PC-3 (cell line): ENCODE measurements around the gene ZNF407.

Source experiments
- CTCF ChIP-seq: fragments of 300-600 bp; sonication (generic); conservative IDR thresholded peaks from 2 replicates; pipeline ENCODE4 v1.5.1; 2017; ENCODE audit warnings: antibody characterized with exemption, low read depth, mild to moderate bottlenecking, low read length
- EZH2 ChIP-seq: fragments of 300-600 bp; sonication (generic); IDR thresholded peaks from one replicate; pipeline ENCODE4 v1.6.1; 2017; ENCODE audit warnings: antibody characterized with exemption, mild to moderate bottlenecking, low read length; ENCODE audit not compliant: unreplicated experiment
- EZH2phosphoT487 ChIP-seq: fragments of 300-600 bp; sonication (generic); IDR thresholded peaks from 2 replicates; pipeline ENCODE4 v1.6.1; 2018; ENCODE audit warnings: mild to moderate bottlenecking, antibody characterized with exemption, low read length, borderline replicate concordance

- TF ChIP-seq CTCF: no peak
- TF ChIP-seq EZH2phosphoT487: no peak
- no peak for TF ChIP-seq EZH2
Observed at GRCh38 chr18:74856928-74857327, 259.3 kb downstream of the ZNF407 start.
